A673 (cell line): ENCODE results near the gene SPTAN1.

ENCODE experiments used
- CTCF ChIP-seq: fragments of 300-800, 200-600 bp; sonication (generic); conservative IDR thresholded peaks from 2 replicates; pipeline ENCODE4 v1.5.1; 2017; ENCODE audit warnings: low read depth, mild to moderate bottlenecking, antibody characterized with exemption, low read length, moderate library complexity, mixed read lengths
- EZH2 ChIP-seq: fragments of 200-600 bp; sonication (generic); IDR thresholded peaks from 2 replicates; pipeline ENCODE4 v1.6.1; 2017; ENCODE audit warnings: borderline replicate concordance, low read depth, mild to moderate bottlenecking, mixed read lengths, antibody characterized with exemption, low read length; ENCODE audit not compliant: poor library complexity, severe bottlenecking

- no peak for TF ChIP-seq CTCF
- no peak for TF ChIP-seq EZH2
Observed at GRCh38 chr9:128526720-128527119, 25.7 kb upstream of the SPTAN1 start.
